HT-29 (cell line): ENCODE data around the gene CLDN16. TPM values are rescaled to one million over a fixed set of nuclear protein-coding genes. Genes with fewer than 3 reads are reported as not detected.
A peak's percentile ranks its signal among the peaks of the same experiment; 100 is the strongest.

Experiments
- DNase-seq: peaks from one replicate; pipeline ENCODE4 v3.0.0-alpha.2; 2015; ENCODE audit warnings: low spot score
- total RNA-seq: library from RNA; depleted of rRNA; stranded (reverse); fragments of >200 nt; shearing (Covaris generic); gene quantifications from 2 replicates; pipeline ENCODE4 v1.2.3, GENCODE V29; 2014; rRNA removed

The CLDN16 gene, protein sequence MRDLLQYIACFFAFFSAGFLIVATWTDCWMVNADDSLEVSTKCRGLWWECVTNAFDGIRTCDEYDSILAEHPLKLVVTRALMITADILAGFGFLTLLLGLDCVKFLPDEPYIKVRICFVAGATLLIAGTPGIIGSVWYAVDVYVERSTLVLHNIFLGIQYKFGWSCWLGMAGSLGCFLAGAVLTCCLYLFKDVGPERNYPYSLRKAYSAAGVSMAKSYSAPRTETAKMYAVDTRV
- total RNA-seq, result not detected in 2 replicates

DNA sequence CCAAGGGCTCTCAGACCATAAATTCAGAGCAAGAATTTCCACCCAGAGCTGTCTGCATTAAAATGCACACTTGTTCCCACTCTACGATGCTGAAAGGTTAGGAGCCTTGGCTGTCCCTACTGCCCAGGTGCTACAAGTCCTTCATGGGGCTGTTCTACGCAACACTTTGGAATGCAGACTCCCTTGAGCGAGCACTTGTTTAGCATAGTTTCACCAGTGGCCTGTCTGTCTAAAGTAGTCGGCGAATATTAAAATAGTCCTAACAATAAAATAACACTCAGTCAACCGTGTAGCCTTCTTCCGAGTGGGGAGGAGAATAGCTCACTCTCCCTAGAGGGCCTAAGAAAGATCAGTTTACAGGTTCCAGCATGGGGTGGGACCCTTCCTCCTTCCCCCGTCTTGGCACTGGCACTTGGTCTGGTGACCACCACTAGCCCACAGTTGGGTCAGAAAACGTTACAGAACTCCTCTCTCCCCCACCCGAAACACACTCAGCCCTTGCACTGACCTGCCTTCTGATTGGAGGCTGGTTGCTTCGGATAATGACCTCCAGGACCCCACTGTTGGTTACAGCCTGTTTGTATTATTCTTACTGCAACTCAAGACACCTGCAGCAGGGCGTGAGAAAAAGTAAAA is at the start of gene CLDN16:
Gene CLDN16 (plus strand): TSS at position 586 of the 636 bp plus-strand sequence. CDS start 167 bp downstream, outside the sequence.
- DNase-seq, result no peak

DNA sequence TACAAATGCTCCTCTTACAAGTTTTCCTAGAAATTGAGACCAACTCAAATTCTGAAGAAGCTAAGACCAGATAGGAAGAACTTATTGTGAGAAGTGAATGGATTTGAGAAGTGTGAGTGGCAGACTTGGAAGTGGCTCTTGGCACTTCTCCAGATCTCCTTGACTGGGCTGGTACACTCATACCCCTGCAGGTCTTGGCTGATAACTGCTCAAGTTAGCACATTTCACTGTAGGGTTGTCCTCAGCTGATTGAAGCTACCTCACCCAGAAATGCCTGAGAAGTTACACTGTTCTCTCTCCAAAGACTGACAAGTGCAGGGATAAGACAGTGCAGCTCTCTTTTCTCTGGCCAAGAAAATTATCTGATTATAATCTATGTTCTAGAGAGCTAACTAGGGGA is 49.2 kb upstream of the CLDN16 start:
- peak; percentile 65 for DNase-seq

DNA sequence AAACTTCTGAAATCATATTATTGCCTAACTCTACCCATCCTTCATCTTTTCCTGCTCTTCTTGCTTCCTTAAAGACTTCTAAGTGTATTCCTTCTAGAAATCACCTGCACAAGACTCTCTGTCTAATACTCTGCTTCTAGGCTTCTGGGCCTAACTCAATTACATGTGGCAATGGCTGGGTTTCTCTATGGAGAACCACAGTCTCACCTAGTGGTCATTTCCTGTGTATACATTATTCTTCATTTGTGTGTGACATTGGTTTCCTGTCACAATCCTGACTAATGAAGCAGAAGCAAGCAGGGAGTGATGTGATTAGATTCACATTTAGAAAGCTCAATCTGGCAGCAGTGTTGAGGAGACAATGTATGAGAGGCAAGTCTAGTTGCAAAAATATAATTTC is 48.8 kb upstream of the CLDN16 start:
- peak; percentile 57 for DNase-seq

DNA sequence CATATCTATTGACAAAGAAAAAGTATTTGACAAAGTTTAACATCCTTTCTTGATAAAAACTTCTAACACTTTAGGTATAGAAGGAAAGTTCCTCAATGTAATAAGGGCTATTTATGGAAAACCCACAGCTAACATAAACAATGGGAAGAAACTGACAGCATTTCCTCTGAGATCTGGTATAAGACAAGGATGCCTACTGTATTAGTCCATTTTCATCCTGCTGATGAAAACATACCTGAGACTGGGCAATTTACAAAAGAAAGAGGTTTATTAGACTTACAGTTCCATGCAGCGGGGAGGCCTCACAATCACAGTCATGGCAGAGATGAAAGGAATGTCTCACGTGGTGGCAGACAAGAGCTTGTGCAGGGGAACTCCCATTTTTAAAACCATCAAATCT is 47.9 kb upstream of the CLDN16 start:
- no peak for DNase-seq

DNA sequence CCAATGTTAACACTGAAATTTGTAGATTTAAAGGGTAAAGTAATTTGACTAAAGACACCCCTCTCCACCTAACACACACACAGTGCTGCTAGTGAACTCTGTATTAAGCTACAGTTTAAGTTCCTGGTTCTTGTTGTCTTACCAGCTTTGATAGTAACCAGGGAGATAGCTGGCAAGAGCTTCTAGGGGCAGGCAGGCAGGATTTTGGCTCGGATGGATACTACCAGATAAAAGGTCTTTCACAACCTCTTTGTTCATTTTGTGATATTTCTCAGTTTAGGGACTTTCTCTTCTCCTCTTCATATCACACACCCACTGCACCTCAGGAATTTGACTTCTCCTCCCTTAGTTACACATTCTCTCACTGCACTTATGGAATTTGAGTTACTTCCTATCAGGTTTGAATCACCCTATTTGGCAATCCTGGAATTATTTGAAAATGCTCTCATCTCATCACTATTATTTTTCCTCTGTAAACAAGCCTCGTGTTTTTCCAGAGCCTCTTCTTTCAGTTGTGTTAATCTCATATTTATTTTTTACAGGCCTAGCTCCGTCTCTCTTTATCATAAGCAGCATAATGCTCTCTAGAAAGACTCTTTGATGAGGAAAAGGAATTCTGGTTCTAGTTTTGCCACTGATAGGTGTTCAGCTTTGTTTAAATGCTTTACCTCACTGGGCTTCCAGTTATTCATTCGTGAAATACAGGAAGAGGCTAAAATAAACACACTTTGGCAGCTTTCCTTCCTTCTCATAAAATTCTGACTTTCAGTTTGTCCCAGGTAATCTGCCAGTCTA is 42.7 kb upstream of the CLDN16 start:
- DNase-seq, result peak; percentile 85

DNA sequence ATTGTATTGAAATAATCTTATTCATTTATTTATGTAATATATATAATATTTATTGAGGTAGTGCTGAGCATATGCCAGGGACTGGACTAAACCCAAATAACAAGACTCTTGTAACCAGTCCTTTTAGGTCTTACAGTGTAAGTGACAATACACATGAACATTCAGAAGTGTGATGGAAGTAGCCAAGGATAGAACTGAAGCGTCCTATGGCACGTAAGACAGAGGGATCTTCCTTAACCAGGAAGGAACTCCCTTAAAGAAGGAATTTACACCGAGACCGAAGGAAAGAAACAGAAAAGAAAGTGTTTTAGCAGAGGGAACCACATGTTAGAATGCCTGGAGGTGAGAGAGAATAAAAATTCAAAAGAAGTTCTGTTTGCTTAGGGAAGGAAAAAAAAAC is 42.1 kb upstream of the CLDN16 start:
- no peak for DNase-seq

DNA sequence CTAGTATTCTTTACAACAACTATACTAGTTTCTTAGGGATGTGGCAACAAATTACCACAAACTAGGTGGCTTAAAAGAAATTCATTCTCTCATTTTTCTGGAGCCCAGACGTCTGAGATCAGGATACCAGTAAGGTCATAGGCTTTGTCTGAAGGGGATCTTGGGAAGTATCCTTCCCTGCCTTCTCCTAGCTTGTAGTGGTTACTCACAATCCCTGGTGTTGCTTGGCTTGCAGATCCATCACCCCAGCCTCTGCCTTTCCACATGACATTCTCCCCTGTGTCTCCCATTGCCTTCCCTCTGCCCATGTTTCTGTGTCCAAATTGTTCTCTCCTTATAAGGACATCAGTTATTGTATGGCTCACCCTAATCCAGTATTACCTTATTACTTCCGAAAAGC is 41.4 kb upstream of the CLDN16 start:
- no peak for DNase-seq

DNA sequence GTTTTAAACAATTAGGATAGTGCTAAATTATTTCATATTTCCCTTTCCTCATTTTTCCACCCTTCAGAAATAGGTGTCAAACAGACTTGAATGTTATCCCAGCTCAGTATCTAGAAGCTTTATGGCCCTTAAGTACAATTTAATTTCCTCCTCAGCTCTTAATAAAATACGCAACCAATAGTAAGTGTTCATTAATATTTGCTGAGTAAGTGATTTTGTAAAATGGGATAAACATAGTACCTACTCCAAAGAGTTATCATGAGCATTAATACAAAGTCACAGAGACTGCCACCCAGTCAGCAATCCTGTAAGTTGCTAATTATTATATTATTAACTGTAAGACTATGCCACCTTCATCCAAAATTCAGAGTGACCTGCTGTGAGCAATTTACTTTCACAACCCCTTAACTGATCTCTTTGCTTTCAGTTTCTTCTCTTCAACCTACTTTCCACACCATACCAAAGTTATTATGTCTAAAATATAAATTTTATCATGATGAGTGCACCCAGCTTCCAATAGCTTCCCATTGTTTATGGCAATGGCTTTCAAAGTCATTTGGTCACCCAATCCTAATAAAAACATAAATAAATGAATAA is 35.0 kb upstream of the CLDN16 start:
- no peak for DNase-seq

DNA sequence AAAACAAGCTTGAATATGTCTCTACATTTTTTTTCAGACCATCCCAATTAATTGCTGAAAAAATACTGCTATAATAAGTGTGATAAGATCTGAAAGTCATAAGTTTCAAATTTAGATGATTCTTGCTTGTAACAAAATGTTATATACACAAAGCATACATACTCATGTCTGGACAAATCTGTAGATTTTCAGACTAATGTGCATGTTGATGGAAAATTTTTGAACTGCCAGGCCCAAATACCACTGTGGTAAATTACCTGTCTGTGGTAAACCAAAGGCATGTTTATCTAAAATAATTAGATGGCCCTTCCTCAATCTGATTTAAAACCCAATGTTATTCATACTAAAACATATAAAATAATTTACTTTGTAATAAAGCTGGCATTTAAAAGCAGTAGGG is 31.7 kb upstream of the CLDN16 start:
- DNase-seq, result no peak

DNA sequence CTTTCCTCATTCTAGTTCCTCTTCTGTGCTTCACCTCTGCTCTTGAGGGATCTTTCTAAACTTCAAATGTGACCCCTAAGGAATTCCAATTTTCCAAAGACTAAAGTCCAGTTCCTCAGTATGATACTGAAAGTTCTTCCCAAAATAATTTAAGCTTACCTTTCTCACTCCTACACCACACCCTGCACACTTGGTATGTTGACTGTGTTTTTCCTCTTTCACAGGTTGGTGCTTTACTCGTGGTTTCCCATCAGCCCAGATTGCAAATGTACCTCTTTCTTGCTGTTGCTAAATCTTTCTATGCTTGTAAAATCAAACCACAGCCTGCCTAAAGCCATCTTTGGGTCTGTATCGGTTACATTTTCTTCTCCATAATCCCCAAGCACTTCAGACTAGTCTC is 30.5 kb upstream of the CLDN16 start:
- DNase-seq, result no peak

DNA sequence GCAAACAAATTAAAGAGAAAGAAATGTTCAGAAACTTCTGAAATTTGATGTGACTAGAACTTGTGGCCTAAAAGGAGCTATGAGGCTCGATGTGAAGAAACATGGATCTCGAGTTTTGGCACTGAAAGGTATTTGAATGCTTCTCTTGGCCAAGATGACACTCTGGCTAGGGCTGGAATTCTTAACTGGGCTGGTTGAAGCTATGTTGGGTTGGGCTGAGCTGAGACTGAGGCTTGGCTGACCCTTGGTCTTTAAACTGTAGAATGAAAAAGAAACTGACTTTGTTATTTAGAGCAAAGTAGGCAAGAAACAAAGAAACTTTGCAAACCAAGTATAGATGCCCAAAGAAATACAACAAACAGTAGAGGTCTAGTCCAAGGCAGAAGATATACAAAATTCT is 28.1 kb upstream of the CLDN16 start:
- no peak for DNase-seq

DNA sequence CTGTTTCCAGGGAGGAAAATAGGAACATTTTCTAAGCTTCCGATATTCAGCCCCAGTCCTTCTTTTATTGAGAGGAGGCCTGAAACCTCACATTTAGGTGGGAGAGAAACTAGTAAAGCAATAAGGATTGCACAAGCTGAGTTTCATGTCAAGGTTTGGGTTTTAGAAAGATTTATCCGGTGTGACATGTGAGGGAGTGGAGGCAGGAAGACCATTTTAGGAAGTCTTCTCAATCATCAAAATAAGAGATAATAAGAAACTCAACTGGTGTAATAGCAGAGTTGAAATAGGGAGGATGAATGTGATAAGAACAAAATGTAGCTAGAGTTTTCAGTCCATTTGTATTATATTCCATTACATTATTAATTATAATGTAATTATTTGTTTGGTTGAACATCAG is 27.7 kb upstream of the CLDN16 start:
- no peak for DNase-seq

DNA sequence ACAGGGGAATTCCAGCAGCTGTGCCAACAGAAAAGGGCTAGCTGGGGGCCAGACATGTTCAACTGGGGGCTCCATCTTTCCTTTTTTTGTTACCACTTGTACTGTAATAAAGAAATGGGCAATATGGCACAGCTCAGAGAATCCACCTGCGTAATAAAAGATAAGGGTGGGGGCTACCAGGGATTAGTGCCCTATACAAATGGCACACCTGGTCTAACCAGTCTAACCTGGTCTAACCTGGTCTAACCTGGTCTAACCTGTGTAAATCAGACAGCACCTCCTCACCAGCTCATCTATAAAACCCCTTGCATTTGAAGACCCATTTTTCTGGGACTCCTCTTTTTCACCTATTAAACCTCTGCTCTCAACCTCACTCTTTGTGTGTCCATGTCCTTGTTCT is 26.2 kb upstream of the CLDN16 start:
- peak; percentile 43 for DNase-seq

DNA sequence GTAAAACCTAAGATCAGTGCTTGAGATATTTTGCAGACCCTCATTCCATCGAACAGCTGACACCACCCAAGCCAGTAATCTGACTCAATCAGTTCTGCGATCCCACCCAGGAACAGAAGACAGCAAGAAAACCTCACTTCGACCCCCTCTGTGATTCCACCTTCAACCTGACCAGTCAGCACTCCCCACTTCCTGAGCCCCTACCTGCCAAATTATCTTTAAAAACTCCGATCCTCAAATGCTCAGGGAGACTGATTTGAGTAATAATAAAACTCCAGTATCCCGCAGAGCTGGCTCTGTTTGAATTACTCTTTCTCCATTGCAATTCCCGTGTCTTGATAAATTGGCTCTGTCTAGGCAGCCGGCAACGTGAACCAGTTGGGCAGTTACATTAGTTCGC is 25.7 kb upstream of the CLDN16 start:
- no peak for DNase-seq

DNA sequence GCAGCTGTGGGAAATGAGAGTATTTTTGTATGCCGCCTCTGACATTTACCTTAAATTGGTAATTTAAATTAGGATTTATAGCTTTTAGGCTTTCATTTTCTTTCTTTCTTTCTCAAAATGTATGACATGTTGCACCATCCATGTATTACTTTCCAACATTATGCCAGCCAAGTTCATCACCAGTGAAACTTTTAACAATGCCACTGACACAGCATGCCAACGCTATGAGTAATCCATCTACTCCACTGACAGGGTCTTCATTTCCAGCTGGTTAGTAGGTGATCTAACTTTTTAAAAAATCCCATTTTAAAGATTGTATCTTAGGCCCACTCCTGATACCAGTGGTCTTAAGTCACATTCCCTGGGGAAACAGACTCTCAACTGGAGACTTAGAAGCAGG is 21.8 kb upstream of the CLDN16 start:
- no peak for DNase-seq

DNA sequence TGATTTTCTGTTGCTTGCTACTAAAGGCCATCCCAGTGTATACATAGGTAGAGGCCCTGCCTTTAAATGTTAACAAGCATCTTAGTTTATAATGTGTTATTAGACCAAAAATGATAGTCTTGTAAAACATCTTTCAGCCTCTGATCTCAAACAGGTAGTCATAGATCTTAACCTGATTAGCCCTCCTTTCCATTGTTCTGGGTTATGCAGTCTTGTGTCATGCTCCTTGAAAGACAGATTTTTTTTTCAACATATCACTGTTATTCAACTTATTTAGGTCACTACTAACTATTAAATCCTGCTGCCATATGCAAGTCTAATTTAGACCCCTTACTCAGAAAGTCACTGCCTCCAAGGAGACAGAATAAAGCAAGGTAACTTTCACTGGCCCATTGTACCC is 19.1 kb upstream of the CLDN16 start:
- DNase-seq, result peak; percentile 12

DNA sequence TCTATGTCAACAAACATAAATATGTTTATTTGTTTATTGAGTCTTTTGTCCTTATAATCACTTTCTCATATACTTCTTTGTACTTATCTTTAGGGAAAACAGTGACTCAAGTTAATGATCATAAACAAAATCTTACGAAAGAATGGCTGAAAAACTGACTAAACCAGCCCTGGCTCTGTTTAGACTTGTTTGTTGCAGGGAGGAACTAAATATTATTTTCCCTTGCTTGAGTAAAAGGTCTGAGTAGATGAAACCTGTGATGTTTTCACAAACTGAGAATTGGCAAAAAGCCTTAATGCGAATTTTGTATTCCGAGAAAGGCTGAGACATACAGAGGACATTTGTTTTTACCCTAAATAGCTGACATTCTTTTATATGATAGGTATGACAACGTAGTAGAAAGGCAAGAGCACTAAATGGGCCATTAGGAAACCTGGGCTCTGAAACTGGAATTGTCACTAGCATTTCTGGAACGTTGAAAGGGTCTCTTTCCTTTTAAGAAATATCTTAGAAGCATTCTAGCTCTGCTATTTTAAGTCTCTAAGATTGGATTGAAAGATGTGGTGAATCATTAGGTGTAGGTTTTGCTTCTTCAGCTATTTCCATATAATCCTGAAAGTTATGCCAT is 18.2 kb upstream of the CLDN16 start:
- DNase-seq, result peak; percentile 7

DNA sequence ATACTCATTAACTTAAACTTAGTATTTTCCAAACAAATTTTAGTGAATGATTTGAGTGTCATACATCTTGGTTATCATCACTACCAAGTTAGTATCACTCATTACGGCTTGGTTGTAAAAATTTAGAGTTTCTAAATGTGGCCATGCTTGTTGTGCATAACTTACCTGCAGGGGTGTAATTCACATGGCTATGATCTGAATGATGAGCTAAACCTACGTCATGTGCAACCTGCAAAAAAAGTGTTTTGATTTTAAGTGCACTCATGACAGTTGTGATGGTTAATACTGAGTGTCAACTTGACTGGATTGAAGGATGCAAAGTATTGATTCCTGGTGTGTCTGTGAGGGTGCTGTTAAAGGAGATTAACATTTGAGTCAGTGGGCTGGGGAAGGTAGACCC is 17.6 kb upstream of the CLDN16 start:
- DNase-seq, result no peak

DNA sequence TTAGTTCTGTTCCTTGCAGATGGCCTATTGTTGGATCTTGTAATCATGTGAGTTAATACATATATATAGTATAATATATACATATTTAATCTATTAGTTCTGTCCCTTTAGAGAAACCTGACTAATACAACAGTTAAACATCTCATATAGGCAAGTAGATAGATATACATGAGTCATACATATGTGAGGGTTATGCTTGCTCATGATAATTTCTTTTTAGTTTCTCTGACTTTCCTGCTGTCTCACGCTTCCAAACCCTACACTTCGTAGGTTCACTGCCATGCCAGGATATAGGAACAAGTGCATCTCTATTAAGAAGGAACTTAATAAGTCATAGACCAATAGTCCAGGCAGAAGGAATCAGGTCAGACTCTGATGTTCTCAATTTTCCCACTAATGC is 16.8 kb upstream of the CLDN16 start:
- no peak for DNase-seq

DNA sequence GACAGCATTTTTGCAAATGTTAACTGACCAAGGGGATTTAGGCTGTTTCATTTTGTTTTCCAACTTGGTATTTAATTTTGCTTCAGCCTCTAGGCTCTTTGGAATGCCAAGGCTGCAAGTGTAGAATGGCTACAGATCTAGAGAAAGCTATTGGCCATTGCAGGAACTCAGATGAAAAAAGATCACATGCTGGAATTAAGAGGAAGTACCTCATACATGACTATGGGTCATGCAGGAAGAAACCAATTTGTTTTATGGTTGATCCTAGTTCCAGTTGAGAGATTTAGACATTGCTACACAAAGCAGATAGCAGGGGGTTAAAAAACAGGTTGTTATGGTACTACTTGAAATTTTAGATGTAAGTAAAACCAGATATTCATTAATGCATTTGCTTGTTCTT is 12.7 kb upstream of the CLDN16 start:
- no peak for DNase-seq

DNA sequence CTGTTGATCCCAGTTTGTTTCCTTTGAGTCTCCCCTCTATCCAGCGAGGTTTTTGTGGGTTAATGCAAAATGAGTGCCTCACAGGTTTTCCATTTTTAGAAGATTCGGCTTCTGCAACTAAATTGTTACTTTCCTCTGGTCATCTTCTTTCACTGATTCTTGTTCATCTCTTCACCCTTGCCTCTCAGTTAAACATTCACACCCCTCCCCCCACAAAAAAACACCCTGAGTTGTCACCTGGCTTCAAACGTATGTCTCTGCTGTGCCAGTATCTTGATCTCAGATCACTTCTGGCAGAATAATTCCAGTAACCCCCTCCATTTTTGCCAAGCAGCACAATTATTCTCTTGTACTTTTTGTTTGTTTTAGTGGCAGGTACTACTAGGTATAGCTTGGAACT is 12.3 kb upstream of the CLDN16 start:
- DNase-seq, result no peak
